ENCODE results near the gene RHBDD3.

GRCh38 chr22:29314537-29315285, 46.9 kb upstream of the RHBDD3 start:
- TF ChIP-seq CTCF (IDR thresholded peaks at IDR 0.05) (no peak), POLR2AphosphoS5 (IDR thresholded peaks at IDR 0.05; ENCODE audit: low read depth, low read length) (no peak), TCF7L2 (IDR thresholded peaks at IDR 0.05; ENCODE audit: low read depth, low read length) (no peak)

All from Panc1 (cell line).